ENCODE data around the gene EIF4E2.

The EIF4E2 gene

DNA sequence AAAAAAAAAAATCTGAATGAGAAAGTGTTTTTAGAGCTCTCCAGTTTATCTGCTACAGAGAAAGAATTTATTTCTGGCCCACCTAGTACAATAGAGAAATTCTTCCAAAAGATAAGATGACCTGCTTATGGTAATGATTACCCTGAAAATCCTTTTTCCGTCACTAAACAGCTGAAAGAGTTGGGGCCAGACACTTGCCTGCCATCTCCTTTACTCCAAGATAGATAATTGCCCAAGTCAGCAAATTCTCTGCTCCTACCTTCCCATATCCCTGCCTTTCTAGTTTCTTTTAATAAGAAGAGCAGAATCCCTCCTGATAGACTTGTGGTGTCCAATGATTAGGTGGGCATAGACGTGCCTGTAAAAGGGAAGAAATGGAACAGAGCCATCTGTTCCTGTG lies 28.1 kb downstream of the EIF4E2 start:
- Histone ChIP-seq H3K27ac (no peak overlapping the region), H3K36me3 (peaks cover 35 to 65% (median 60%) of the 10 kb centered on the region in 3 donors), H3K27me3 (no peaks in the 10 kb centered on the region), H3K9me3 (no peaks in the 10 kb centered on the region), H3K4me1 (no peaks in the 10 kb centered on the region), H3K4me3 (no peak overlapping the region)
- TF ChIP-seq, protein P1, sequence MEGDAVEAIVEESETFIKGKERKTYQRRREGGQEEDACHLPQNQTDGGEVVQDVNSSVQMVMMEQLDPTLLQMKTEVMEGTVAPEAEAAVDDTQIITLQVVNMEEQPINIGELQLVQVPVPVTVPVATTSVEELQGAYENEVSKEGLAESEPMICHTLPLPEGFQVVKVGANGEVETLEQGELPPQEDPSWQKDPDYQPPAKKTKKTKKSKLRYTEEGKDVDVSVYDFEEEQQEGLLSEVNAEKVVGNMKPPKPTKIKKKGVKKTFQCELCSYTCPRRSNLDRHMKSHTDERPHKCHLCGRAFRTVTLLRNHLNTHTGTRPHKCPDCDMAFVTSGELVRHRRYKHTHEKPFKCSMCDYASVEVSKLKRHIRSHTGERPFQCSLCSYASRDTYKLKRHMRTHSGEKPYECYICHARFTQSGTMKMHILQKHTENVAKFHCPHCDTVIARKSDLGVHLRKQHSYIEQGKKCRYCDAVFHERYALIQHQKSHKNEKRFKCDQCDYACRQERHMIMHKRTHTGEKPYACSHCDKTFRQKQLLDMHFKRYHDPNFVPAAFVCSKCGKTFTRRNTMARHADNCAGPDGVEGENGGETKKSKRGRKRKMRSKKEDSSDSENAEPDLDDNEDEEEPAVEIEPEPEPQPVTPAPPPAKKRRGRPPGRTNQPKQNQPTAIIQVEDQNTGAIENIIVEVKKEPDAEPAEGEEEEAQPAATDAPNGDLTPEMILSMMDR (IDR thresholded peaks at IDR 0.05): no peak
- no peak for DNase-seq
- intact Hi-C loops (cut with DNase I; ENCODE audit: low total_unique reads): no loop called here

DNA sequence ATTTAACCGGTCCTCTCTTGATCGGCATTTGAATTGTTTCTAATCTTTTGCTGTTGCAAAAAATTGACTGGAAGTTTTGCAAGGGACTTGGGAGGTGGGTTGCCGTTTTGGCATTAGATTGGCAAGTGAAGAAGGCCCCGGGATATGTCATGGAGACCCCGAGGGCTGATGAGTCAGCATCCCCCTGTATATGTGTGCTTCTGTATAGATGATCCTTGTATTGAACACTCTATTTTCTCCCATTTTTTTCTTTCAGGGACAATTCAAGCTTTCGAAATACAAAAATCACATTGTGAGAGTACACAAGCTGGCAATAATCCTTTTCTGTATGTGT lies 30.1 kb downstream of the EIF4E2 start:
- no peak for DNase-seq
- Histone ChIP-seq H3K4me3 (no peak overlapping the region), H3K27ac (no peak overlapping the region), H3K4me1 (no peaks in the 10 kb centered on the region), H3K9me3 (no peaks in the 10 kb centered on the region), H3K27me3 (no peaks in the 10 kb centered on the region), H3K36me3 (peaks cover 34 to 58% (median 54%) of the 10 kb centered on the region in 3 donors)
- TF ChIP-seq, protein P1 (IDR thresholded peaks at IDR 0.05): no peak
- intact Hi-C loops (cut with DNase I; ENCODE audit: low total_unique reads): no loop called here

DNA sequence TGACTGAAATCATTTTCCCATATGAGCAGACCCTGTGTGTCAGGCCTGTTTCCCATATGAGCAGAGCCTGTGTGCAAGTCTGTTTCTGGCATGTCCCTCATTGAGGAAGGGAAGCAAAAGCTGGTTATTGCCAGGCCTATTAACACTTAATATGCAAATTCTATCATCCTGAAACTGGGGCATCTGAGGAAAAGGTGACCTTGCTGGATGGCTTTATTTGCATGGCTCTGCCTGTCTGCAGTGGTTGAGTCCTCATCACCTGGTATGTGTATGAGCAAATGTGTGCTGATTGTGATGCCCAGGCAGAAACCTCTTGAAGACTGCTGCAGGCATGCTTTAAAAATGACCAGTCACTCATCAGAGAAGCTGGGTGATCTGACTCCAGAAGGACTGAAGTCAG lies 31.2 kb downstream of the EIF4E2 start:
- intact Hi-C loops (cut with DNase I; ENCODE audit: low total_unique reads): no loop called here
- no peaks in the 10 kb centered on the region for H3K4me1 ChIP-seq
- H3K27ac ChIP-seq: no peak overlapping the region
- H3K9me3 ChIP-seq: no peaks in the 10 kb centered on the region
- TF ChIP-seq, protein P1 (IDR thresholded peaks at IDR 0.05): no peak
- peaks cover 34 to 58% (median 51%) of the 10 kb centered on the region in 3 donors for H3K36me3 ChIP-seq
- no peaks in the 10 kb centered on the region for H3K27me3 ChIP-seq
- DNase-seq: no peak
- no peak overlapping the region for H3K4me3 ChIP-seq

DNA sequence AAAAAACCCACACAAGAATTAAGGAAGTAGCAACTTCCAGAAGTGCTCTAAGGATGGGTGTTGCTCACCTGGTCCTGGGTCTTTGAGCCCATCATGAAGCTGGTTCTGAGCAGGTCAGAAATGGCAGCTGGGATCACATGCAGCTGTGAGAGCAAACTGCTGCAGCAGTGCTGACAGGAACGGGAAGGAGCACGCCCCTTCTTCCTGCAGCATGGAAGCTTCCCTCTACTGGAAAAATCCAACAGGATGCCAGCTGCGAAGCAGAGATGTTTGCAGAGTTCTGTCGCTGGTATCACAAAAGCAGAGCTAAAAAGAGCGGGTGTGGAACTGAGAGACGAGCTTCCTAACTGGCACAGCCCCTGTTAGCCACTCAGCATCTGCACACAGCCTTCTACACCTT lies 33.7 kb downstream of the EIF4E2 start:
- Histone ChIP-seq H3K27ac (no peak overlapping the region), H3K9me3 (no peaks in the 10 kb centered on the region), H3K4me3 (no peak overlapping the region), H3K36me3 (peaks cover 34 to 51% (median 48%) of the 10 kb centered on the region in 3 donors), H3K4me1 (peaks cover 0 to 9% (median 8%) of the 10 kb centered on the region in 4 donors), H3K27me3 (no peaks in the 10 kb centered on the region)
- intact Hi-C loops (cut with DNase I; ENCODE audit: low total_unique reads): no loop called here
- TF ChIP-seq, protein P1 (IDR thresholded peaks at IDR 0.05): no peak
- no peak for DNase-seq

DNA sequence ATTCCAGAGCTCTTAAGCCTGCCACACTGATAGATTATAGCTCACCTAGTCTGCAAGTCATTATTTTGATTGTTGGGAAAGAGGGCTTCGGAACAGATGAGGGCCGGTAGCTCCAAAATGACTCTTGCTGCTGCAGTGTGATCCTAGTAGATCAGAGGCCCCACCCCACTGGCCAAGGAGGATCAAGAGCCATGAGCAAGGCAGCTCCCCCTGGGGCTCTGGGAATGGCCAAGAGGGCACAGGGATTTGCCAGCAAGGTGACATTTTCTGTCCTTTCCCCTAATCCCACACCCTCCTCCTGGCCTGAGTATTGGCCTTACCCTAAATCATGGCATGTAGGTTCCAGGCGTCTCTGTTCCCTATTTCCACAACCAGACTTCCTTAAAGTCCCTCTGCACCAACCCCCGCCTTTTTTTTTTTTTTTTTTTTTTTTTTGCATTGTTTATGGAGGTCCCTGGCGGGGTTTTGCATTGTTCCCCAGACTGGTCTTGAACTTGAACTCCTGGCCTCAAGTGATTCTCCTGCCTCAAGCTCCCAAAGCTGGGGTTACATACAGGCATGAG lies 36.5 kb downstream of the EIF4E2 start:
- H3K4me3 ChIP-seq: no peak overlapping the region
- DNase-seq: no peak
- H3K4me1 ChIP-seq: peaks cover 0 to 14% (median 12%) of the 10 kb centered on the region in 4 donors
- H3K36me3 ChIP-seq: peaks cover 23 to 28% (median 25%) of the 10 kb centered on the region in 3 donors
- TF ChIP-seq, protein P1 (IDR thresholded peaks at IDR 0.05): no peak
- H3K27me3 ChIP-seq: no peaks in the 10 kb centered on the region
- no peak overlapping the region for H3K27ac ChIP-seq
- intact Hi-C loops (cut with DNase I; ENCODE audit: low total_unique reads): no loop called here
- H3K9me3 ChIP-seq: no peaks in the 10 kb centered on the region

DNA sequence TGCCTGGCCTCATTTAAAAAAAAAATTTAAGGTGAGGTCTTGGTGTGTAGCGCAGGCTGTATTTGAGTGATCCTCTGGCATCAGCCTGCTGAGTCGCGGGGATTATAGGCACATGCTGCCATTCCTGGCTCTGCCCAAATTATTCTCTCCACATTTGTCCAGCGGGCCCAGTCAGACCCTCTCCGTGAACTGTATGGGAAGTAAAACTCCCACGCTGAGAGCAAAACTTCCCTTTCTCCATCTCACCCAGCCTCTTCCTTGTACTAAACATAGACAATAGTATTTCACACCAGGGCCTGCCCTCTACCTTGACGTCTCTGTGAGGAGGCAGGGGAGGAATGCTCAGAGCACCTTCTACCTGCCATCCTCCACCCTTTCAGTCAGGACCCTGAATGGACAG lies 37.0 kb downstream of the EIF4E2 start:
- TF ChIP-seq, protein P1 (IDR thresholded peaks at IDR 0.05): no peak
- H3K36me3 ChIP-seq: peaks cover 18 to 24% (median 20%) of the 10 kb centered on the region in 3 donors
- no peak overlapping the region for H3K4me3 ChIP-seq
- no peak for DNase-seq
- H3K27ac ChIP-seq: no peak overlapping the region
- intact Hi-C loops (cut with DNase I; ENCODE audit: low total_unique reads): no loop called here
- peaks cover 0 to 16% (median 12%) of the 10 kb centered on the region in 4 donors for H3K4me1 ChIP-seq
- no peaks in the 10 kb centered on the region for H3K9me3 ChIP-seq
- H3K27me3 ChIP-seq: no peaks in the 10 kb centered on the region

Measured in tibial artery (tissue), 4 donors.